Posterior vena cava (tissue), 2 donors: ENCODE results near the gene CDH12. TPM values are rescaled to one million over a fixed set of nuclear protein-coding genes. Genes with fewer than 3 reads are reported as not detected.

Experiments
- DNase-seq: peaks from one replicate; pipeline ENCODE4 v3.0.0-alpha.2; 2020; ENCODE audit warnings: low spot score
- intact Hi-C, 2 donors: fragments of 100-400 bp; cut with DNase I; formaldehyde crosslinking; loops; one replicate each; pipeline versions ENCODE4 v1.14.1 to v1.14.2; 2022 to 2023
- total RNA-seq, 2 donors: library from RNA; stranded (reverse); fragmentation: NEBNext Ultra II Directional; extraction: Animal tissue kit (Norgen Biotek cat#: 25700); gene quantifications; one replicate each; pipeline ENCODE4 v1.2.1, GENCODE V29; 2021
- donor health status: DM: yes; HTN: yes; CAD: no.
- donor health status: DM: yes; HTN: yes; CAD: no.

CDH12 gene
- total RNA-seq, 2 donors from 2014 or later = not detected

DNA sequence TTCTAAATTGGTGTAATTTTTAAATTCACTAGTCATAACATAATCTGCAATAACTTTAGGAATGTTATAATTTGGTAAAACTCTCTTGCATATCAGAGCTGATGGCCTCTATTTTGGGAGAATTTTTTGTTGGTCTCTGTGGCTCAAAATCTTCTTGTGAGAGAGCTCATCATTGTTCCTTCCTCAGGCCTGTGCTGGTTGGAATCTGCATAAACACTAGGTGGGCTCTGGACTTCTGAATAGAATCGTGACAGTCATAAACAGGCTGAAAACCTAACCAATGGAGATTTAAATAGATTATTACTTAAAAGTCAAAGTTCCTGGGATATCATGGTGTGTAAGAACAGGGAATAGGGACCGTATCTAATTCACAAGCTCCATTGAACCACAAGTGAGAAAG, 1129.6 kb downstream of the CDH12 start:
- DNase-seq = no peak
- intact Hi-C loops = no loop called here

DNA sequence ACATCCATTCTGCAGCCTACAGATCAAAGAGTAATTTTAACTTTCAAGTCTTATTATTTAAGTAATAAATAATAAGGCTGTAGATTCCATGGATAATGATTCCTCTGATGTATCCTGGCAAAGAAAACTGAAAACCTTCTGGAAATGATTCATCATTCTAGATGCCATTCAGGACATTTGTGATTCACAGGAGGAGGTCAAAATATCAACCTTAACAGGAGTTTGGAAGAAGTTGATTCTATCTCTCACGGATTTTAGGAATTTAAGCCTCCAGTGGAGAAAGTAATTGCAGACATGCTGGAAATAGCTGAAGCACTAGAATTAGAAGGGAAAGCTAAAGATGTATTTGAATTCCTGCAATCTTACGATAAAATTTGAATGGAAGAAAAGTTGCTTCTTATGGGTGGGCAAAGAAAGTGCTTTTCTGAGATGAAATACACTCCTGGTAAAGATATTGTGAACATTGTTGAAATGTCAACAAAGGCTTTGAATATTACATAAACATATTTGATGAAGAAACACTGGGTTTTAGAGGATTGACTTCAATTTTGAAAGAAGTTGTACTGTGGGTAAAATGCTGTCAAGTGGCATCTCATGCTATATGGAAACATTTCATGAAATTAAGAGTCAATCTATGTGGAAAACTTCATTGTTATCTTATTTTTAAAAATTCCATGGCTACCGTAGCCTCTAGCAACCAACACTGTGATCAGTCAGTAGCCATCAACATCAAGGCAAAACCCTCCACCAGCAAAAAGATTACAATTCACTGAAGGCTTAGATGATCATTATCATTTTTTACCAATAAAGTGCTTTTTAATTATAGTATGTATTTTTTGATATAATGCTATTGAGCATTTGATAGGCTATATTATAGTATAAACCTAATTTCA, 1141.0 kb downstream of the CDH12 start:
- intact Hi-C loops = no loop called here
- no peak for DNase-seq

DNA sequence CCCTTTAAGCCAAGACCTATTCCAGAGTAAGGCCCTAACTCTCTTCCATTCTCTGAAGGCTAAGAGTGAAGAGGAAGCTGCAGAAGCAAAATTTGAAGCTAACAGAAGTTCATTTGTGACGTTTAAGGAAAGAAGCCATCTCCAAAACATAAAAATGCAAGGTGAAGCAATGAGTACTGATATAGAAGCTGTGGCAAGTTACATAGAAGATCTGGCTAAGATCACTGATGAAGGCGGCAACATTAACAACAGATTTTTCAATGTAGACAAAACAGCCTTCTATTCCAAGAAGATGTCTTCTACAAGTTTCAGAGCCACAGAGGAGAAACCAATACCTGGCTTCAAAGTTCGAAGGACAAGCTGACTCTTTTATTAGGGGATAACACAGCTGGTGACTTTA, 1143.4 kb downstream of the CDH12 start:
- intact Hi-C loops = no loop called here
- no peak for DNase-seq

DNA sequence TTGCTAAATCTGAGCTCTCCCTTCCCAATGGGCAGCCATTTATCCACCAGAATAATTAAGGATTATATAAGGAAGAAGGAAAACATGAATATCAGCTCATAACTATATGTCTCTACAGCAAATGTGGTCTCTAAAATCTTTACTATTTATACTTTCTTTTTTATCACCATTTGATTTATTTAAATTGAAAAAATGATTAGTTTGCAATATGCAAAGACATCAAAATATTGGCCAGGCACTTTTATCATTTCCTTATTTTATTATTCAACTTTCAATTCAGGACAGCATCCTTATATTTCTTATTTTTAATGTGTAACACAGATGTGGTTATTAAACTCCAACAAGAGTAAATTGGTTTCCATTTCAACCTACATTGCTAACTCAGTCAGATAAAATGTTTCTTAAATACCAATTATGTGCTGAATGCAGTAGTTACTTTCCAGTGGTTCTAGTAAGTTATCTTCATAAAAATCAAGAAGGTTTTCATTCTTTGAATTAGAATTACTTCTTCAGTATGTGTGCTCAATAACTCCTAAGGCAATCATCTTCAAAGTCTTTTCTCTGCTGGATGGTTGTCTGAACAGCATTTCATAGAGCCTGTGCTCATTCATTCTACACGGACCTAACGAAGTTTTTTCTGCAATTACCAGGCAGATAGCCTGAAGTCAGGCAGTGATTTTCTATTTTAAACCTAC, 1148.0 kb downstream of the CDH12 start:
- intact Hi-C loops = no loop called here
- DNase-seq = no peak

DNA sequence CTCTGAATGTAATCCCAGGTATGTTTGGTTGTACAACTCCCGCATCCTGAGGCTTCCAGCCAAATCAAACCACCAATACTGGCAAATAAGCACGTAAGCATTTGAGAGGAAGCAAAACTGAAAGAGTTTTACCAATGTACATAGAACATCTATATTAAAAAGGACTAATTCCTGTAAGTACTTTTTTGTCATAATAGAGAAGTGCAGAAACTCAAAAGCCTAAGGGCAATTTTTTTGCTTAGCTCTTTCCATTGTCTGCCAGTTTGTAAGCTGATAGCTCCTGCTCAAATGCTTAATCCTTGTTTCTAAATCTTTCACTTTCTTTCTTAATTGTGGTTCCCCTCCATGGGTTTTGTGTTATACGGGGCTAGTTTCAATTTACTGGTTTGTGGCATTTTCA, 1151.8 kb downstream of the CDH12 start:
- intact Hi-C loops = no loop called here
- DNase-seq = no peak
